AG04450 (cell line): ENCODE measurements around the gene COL20A1. TPM values are rescaled to one million over a fixed set of nuclear protein-coding genes. Genes with fewer than 3 reads are reported as not detected.

Experiments
- CTCF ChIA-PET: fragments of 300-600, 350-600 bp; formaldehyde crosslinking; extraction: SDS; loops from one replicate; lab custom pipeline; 2022; ENCODE audit warnings: antibody characterized with exemption, inconsistent platforms; lab: Charles Lee
- POLR2A ChIA-PET: fragments of 350-600 bp; formaldehyde crosslinking; extraction: SDS; loops from one replicate; lab custom pipeline; 2021; ENCODE audit warnings: antibody characterized with exemption, inconsistent platforms; lab: Yijun Ruan, JAX
- DNase-seq: peaks from one replicate; pipeline ENCODE4 v3.0.0-alpha.2; 2011; ENCODE audit warnings: low read depth, low spot score
- H3K27ac ChIP-seq: one replicate; pipeline ENCODE4 v1.5.1; 2012; ENCODE audit warnings: low read depth, low read length, control low read depth
- H3K27me3 ChIP-seq: one replicate; pipeline ENCODE4 v1.6.0; 2012; ENCODE audit warnings: low read length; ENCODE audit not compliant: control insufficient read depth, insufficient read depth
- H3K4me3 ChIP-seq: 2 replicates; pipeline ENCODE4 v1.5.1; 2011; ENCODE audit warnings: mild to moderate bottlenecking, low read depth, low read length, control low read depth
- H3K9me3 ChIP-seq: 2 replicates; pipeline ENCODE4 v1.5.1; 2012; ENCODE audit warnings: low read length; ENCODE audit not compliant: control insufficient read depth, insufficient read depth
- polyA plus RNA-seq: library from polyadenylated mRNA; depleted of rRNA; stranded (reverse); fragments of >200 nt; gene quantifications from 2 replicates; pipeline ENCODE4 v1.2.3, GENCODE V29; 2011
- TF ChIP-seq, protein P1 (sequence below): IDR thresholded peaks from 2 replicates; pipeline ENCODE4 v1.5.1; 2011; ENCODE audit warnings: low read depth, low read length, control low read depth, inconsistent platforms

COL20A1 gene
- polyA plus RNA-seq, 1 experiment, result not detected

DNA sequence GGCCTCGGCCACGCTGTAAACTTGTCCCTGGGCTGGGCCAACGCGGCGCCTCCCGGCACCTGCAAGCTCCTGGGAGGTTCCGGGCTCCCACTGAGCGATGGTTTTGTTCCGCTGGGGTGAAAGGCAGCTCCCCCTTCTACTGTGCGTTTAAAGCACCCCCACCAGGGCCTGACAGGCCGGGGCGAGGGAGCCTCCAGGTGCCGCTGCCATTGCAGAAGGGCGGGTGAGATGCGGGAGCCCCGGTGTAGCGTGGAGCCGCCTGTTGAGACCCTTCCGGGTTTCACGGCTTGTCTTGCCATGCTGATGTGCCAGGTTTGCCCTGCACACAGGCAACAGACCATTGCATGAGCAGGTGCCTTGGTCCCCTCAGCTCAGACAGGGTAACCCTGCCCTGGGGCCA lies 2.9 kb downstream of the COL20A1 start:
- H3K9me3 ChIP-seq, result peaks cover 7% of the 10 kb centered on the region
- no peak overlapping the region for H3K4me3 ChIP-seq
- no peak for DNase-seq
- H3K27ac ChIP-seq, result no peak overlapping the region
- ChIA-PET POLR2A (interaction anchor here (0.6 kb wide), 1 partner anchor 576 kb away, joined by 4 read pairs; no protein-coding TSS in a partner anchor), CTCF (no interaction called here)
- H3K27me3 ChIP-seq, result peaks cover 45% of the 10 kb centered on the region
- TF ChIP-seq, protein P1, sequence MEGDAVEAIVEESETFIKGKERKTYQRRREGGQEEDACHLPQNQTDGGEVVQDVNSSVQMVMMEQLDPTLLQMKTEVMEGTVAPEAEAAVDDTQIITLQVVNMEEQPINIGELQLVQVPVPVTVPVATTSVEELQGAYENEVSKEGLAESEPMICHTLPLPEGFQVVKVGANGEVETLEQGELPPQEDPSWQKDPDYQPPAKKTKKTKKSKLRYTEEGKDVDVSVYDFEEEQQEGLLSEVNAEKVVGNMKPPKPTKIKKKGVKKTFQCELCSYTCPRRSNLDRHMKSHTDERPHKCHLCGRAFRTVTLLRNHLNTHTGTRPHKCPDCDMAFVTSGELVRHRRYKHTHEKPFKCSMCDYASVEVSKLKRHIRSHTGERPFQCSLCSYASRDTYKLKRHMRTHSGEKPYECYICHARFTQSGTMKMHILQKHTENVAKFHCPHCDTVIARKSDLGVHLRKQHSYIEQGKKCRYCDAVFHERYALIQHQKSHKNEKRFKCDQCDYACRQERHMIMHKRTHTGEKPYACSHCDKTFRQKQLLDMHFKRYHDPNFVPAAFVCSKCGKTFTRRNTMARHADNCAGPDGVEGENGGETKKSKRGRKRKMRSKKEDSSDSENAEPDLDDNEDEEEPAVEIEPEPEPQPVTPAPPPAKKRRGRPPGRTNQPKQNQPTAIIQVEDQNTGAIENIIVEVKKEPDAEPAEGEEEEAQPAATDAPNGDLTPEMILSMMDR, result no peak

DNA sequence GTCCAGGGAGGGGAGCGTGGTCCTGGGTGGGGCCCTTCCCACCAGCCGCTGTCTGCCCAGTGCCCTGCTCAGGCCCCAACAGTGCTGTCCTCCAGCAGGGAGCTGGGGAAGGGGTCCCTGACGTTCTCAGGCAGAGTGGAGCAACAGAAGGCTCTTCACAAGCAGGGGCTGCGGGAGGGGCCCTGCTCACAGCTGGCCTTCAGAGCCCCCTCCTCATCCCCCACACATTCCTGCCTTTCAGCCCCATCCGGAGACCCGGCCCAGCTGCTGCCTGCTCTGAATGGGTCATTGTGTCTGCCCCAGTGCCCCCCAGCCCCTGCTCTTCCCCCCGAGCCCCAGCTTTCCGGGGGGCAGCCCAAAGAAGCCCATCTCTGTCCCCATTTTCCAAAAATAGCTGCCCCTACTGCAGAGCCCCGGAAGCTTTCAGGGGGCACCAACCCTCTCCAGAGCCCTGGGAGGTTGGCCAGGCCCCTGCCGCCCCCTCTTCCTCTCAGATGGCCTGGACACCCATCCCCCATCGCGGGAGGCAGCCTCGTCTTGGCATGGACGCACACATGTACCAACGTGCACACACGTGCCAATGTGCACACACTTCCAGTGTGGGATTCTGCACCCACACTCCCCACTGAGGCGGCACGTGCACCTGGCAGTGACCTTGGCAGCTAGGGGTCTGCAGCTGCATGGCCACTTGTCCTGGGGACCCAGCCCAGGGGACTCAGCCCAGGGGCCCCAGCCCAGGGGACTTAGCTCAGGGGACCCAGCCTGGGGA lies 3.7 kb downstream of the COL20A1 start:
- TF ChIP-seq, protein P1, result no peak
- ChIA-PET CTCF (interaction anchor here (1.0 to 1.3 kb wide), 2 partner anchors 13 to 73 kb away, joined by 4 read pairs; no protein-coding TSS in a partner anchor), POLR2A (interaction anchor here (0.6 to 0.7 kb wide), 3 partner anchors 15 to 575 kb away, joined by 3 to 4 read pairs (median 3); no protein-coding TSS in a partner anchor)
- Histone ChIP-seq H3K27ac (no peak overlapping the region), H3K27me3 (peaks cover 45% of the 10 kb centered on the region), H3K9me3 (peaks cover 7% of the 10 kb centered on the region), H3K4me3 (no peak overlapping the region)
- DNase-seq, result no peak

DNA sequence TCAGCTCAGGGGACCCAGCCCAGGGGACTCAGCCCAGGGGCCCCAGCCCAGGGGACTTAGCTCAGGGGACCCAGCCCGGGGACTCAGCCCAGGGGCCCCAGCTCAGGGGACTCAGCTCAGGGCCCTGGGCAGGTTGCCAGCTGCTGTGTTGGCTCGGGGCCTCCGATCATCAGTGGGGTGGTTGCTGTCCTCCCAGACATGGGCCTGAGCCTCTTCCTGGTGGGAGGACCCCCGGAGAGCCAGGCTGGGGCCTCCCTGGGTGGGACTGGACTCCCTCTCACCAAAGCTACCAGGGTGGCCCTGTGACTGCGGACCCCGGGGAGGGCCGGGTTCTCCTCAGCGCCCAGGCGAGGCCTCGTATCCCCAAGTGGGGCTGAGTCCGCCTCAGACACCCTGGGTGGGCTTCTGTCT lies 4.4 kb downstream of the COL20A1 start:
- no peak for DNase-seq
- H3K27me3 ChIP-seq, result peaks cover 45% of the 10 kb centered on the region
- POLR2A ChIA-PET, result interaction anchor here (0.7 kb wide), 1 partner anchor 16 kb away, joined by 3 read pairs; no protein-coding TSS in a partner anchor

DNA sequence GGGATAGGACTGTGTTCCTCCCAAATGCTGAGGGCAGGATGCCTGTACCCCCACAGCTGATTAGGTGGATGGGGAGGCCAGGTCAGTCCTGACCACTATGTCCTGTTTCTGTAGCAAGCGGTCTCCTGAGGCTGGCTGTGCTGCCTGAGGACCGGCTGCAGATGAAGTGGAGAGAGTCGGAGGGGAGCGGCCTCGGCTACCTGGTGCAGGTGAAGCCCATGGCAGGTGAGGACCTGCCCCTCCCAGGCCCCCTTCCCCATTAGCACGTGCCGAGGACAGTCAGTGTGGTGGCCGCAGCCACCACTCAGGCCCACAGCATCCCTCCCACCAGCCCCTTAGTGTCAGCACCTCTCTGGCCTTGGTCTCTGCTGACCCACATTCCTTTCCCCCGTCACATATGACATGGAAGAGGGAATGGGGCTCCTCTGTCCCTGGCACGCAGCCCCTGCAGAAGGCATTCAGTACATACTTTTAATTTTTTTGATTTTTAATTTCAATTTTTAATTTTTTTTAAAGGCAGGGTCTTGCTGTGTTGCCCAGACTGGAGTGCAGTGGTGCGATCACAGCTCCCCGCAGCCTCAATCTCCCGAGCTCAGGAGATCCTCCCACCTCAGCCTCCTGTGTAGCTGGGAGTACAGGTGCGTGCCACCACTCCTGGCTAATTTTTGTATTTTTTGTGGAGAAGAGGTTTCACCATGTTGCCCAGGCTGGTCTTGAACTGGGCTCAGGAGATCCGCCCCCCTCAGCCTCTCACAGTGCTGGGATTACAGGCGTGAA lies 5.0 kb downstream of the COL20A1 start:
- no peak overlapping the region for H3K4me3 ChIP-seq
- no peak overlapping the region for H3K27ac ChIP-seq
- H3K27me3 ChIP-seq, result peaks cover 45% of the 10 kb centered on the region
- ChIA-PET CTCF (no interaction called here), POLR2A (no interaction called here)
- H3K9me3 ChIP-seq, result peaks cover 7% of the 10 kb centered on the region
- TF ChIP-seq, protein P1, result no peak
- DNase-seq, result no peak

More for the DNA sequence above, 4.4 kb downstream of the COL20A1 start:
- Histone ChIP-seq H3K9me3 (peaks cover 7% of the 10 kb centered on the region), H3K27ac (no peak overlapping the region), H3K4me3 (no peak overlapping the region)
- TF ChIP-seq, protein P1, result no peak
- CTCF ChIA-PET, result interaction anchor here (1.0 to 1.3 kb wide), 2 partner anchors 12 to 74 kb away, joined by 4 read pairs; no protein-coding TSS in a partner anchor
